IPS-18a (cell line): ENCODE results near the gene KIF16B.
"Not testable (repeated sequence)": the region's sequence is repeated elsewhere in the genome, so short reads cannot be mapped to it uniquely, and the experiment has no call there.

Experiments used
- H3K27ac ChIP-seq: one replicate; pipeline ENCODE4 v1.5.1; 2013; ENCODE audit warnings: low read length
- H3K27me3 ChIP-seq: one replicate; pipeline ENCODE4 v1.6.1; 2013; ENCODE audit warnings: mild to moderate bottlenecking, low read length; ENCODE audit not compliant: control insufficient read depth, insufficient read depth
- H3K36me3 ChIP-seq: one replicate; pipeline ENCODE4 v1.6.1; 2013; ENCODE audit warnings: low read depth, low read length; ENCODE audit not compliant: control insufficient read depth
- H3K4me1 ChIP-seq: one replicate; pipeline ENCODE4 v1.6.1; 2013; ENCODE audit warnings: low read depth, low read length; ENCODE audit not compliant: control insufficient read depth
- H3K4me3 ChIP-seq: one replicate; pipeline ENCODE4 v1.5.1; 2013; ENCODE audit warnings: low read length
- H3K9ac ChIP-seq: one replicate; pipeline ENCODE4 v1.6.1; 2013; ENCODE audit warnings: mild to moderate bottlenecking, low read length, moderate library complexity
- H3K9me3 ChIP-seq: one replicate; pipeline ENCODE4 v1.6.1; 2013; ENCODE audit warnings: low read depth, low read length; ENCODE audit not compliant: control insufficient read depth

KIF16B gene

GRCh38 chr20:16535277-16535676, 38.0 kb downstream of the KIF16B start:
- no peaks in the 10 kb centered on the region for H3K27me3 ChIP-seq
- H3K27ac ChIP-seq: no peak overlapping the region
- H3K4me1 ChIP-seq: no peaks in the 10 kb centered on the region
- H3K36me3 ChIP-seq: no peaks in the 10 kb centered on the region
- no peak overlapping the region for H3K4me3 ChIP-seq
- no peak overlapping the region for H3K9ac ChIP-seq
- H3K9me3 ChIP-seq: no peaks in the 10 kb centered on the region

GRCh38 chr20:16533502-16533901, 39.7 kb downstream of the KIF16B start:
- no peaks in the 10 kb centered on the region for H3K9me3 ChIP-seq
- H3K27me3 ChIP-seq: no peaks in the 10 kb centered on the region
- no peaks in the 10 kb centered on the region for H3K36me3 ChIP-seq
- no peak overlapping the region for H3K4me3 ChIP-seq
- no peak overlapping the region for H3K9ac ChIP-seq
- no peaks in the 10 kb centered on the region for H3K4me1 ChIP-seq
- H3K27ac ChIP-seq: no peak overlapping the region

- H3K27me3 ChIP-seq: no peaks in the 10 kb centered on the region
- H3K9ac ChIP-seq: no peak overlapping the region
- H3K27ac ChIP-seq: no peak overlapping the region
- peaks cover 6% of the 10 kb centered on the region for H3K4me1 ChIP-seq
- no peaks in the 10 kb centered on the region for H3K9me3 ChIP-seq
- H3K4me3 ChIP-seq: no peak overlapping the region
- H3K36me3 ChIP-seq: no peaks in the 10 kb centered on the region
Observed at GRCh38 chr20:16531485-16531884, 41.8 kb downstream of the KIF16B start.

GRCh38 chr20:16530201-16530681, 43.0 kb downstream of the KIF16B start:
- H3K4me1 ChIP-seq: peaks cover 9% of the 10 kb centered on the region
- H3K36me3 ChIP-seq: no peaks in the 10 kb centered on the region
- H3K27ac ChIP-seq: no peak overlapping the region
- no peaks in the 10 kb centered on the region for H3K27me3 ChIP-seq
- H3K9me3 ChIP-seq: no peaks in the 10 kb centered on the region
- H3K9ac ChIP-seq: no peak overlapping the region
- H3K4me3 ChIP-seq: no peak overlapping the region

- Histone ChIP-seq H3K27ac (no peak overlapping the region), H3K9me3 (no peaks in the 10 kb centered on the region), H3K27me3 (no peaks in the 10 kb centered on the region), H3K9ac (no peak overlapping the region), H3K4me1 (peaks cover 9% of the 10 kb centered on the region), H3K4me3 (no peak overlapping the region), H3K36me3 (no peaks in the 10 kb centered on the region)
Observed at GRCh38 chr20:16528078-16528477, 45.2 kb downstream of the KIF16B start.

GRCh38 chr20:16527438-16527837, 45.8 kb downstream of the KIF16B start:
- Histone ChIP-seq H3K4me1 (peaks cover 9% of the 10 kb centered on the region), H3K27ac (no peak overlapping the region), H3K36me3 (no peaks in the 10 kb centered on the region), H3K27me3 (no peaks in the 10 kb centered on the region), H3K4me3 (no peak overlapping the region), H3K9me3 (no peaks in the 10 kb centered on the region), H3K9ac (no peak overlapping the region)

GRCh38 chr20:16526433-16527380, 46.5 kb downstream of the KIF16B start:
- H3K36me3 ChIP-seq: no peaks in the 10 kb centered on the region
- H3K4me1 ChIP-seq: peaks cover 9% of the 10 kb centered on the region
- H3K27ac ChIP-seq: no peak overlapping the region
- no peak overlapping the region for H3K9ac ChIP-seq
- no peaks in the 10 kb centered on the region for H3K27me3 ChIP-seq
- H3K9me3 ChIP-seq: no peaks in the 10 kb centered on the region
- no peak overlapping the region for H3K4me3 ChIP-seq

- not testable (repeated sequence) for H3K27ac ChIP-seq, H3K9me3 ChIP-seq, H3K4me1 ChIP-seq, H3K9ac ChIP-seq, H3K4me3 ChIP-seq, H3K36me3 ChIP-seq, H3K27me3 ChIP-seq
Observed at GRCh38 chr20:16522651-16523050, 50.6 kb downstream of the KIF16B start.

- H3K27me3 ChIP-seq: no peaks in the 10 kb centered on the region
- H3K36me3 ChIP-seq: no peaks in the 10 kb centered on the region
- H3K9me3 ChIP-seq: no peaks in the 10 kb centered on the region
- no peak overlapping the region for H3K27ac ChIP-seq
- H3K4me3 ChIP-seq: no peak overlapping the region
- H3K9ac ChIP-seq: no peak overlapping the region
- H3K4me1 ChIP-seq: no peaks in the 10 kb centered on the region
Observed at GRCh38 chr20:16520154-16520553, 53.1 kb downstream of the KIF16B start.

- not testable (repeated sequence) for H3K36me3 ChIP-seq, H3K27ac ChIP-seq, H3K4me1 ChIP-seq, H3K27me3 ChIP-seq, H3K9me3 ChIP-seq, H3K9ac ChIP-seq, H3K4me3 ChIP-seq
Observed at GRCh38 chr20:16519673-16520072, 53.6 kb downstream of the KIF16B start.

GRCh38 chr20:16518784-16519084, 54.5 kb downstream of the KIF16B start:
- Histone ChIP-seq H3K27ac (no peak overlapping the region), H3K36me3 (no peaks in the 10 kb centered on the region), H3K9ac (no peak overlapping the region), H3K4me3 (no peak overlapping the region), H3K4me1 (no peaks in the 10 kb centered on the region), H3K27me3 (no peaks in the 10 kb centered on the region), H3K9me3 (no peaks in the 10 kb centered on the region)
